HG03460 (cell line): ENCODE data around the gene SH3PXD2A.
A peak's percentile ranks its signal among the peaks of the same experiment; 100 is the strongest.

Experiments used
- ATAC-seq: cut with Tn5 transposase; IDR thresholded peaks from one replicate; pipeline ENCODE4 v1.9.1; 2021; ENCODE audit not compliant: unreplicated experiment

Gene SH3PXD2A, protein sequence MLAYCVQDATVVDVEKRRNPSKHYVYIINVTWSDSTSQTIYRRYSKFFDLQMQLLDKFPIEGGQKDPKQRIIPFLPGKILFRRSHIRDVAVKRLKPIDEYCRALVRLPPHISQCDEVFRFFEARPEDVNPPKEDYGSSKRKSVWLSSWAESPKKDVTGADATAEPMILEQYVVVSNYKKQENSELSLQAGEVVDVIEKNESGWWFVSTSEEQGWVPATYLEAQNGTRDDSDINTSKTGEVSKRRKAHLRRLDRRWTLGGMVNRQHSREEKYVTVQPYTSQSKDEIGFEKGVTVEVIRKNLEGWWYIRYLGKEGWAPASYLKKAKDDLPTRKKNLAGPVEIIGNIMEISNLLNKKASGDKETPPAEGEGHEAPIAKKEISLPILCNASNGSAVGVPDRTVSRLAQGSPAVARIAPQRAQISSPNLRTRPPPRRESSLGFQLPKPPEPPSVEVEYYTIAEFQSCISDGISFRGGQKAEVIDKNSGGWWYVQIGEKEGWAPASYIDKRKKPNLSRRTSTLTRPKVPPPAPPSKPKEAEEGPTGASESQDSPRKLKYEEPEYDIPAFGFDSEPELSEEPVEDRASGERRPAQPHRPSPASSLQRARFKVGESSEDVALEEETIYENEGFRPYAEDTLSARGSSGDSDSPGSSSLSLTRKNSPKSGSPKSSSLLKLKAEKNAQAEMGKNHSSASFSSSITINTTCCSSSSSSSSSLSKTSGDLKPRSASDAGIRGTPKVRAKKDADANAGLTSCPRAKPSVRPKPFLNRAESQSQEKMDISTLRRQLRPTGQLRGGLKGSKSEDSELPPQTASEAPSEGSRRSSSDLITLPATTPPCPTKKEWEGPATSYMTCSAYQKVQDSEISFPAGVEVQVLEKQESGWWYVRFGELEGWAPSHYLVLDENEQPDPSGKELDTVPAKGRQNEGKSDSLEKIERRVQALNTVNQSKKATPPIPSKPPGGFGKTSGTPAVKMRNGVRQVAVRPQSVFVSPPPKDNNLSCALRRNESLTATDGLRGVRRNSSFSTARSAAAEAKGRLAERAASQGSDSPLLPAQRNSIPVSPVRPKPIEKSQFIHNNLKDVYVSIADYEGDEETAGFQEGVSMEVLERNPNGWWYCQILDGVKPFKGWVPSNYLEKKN

DNA sequence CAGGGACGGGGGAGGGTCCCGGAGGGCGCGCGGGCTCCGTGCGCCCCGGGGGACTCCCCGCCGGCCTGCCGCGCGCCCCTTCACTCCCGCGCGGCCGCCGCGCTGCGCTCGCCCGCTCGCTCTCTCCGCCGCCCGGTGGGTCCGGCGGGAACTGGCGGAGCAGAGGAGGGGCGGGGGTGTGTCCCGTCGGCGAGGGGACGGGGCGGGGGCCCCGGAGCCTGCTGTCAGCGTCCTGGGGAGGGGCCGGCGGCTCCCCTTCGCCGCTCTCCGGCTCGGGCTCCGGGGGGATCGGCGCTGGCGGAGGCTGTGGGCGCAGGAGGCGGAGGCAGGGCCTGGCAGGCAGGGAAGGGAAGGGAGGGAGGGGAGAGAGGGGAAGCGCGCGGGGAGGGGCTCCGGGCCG lies at the start of gene SH3PXD2A:
TSS of gene SH3PXD2A (minus strand) at position 153 of the 400 bp plus-strand sequence. CDS start 310 bp downstream, outside the sequence.
- ATAC-seq = no peak

GRCh38 chr10:103901299-103901698 lies 45.9 kb upstream of the SH3PXD2A start:
- ATAC-seq = no peak

DNA sequence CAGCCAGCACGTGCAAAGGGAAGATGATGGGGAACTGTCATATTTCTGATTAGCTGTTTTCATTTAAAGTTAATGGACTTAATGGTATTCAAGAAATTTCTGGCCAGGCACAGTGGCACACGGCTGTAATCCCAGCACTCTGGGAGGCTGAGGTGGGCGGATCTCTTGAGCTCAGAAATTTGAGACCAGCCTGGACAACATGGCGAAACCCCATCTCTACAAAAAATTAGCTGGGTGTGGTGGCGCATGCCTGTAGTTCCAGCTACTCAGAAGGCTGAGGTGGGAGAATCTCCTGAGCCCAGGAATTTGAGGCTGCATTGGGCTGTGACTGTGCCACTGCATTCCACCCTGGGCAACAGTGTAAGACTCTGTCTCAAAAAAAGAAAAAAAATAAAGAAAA lies 43.9 kb upstream of the SH3PXD2A start:
- ATAC-seq = no peak

- no peak for ATAC-seq
Observed at GRCh38 chr10:103897241-103897774, 41.9 kb upstream of the SH3PXD2A start.

DNA sequence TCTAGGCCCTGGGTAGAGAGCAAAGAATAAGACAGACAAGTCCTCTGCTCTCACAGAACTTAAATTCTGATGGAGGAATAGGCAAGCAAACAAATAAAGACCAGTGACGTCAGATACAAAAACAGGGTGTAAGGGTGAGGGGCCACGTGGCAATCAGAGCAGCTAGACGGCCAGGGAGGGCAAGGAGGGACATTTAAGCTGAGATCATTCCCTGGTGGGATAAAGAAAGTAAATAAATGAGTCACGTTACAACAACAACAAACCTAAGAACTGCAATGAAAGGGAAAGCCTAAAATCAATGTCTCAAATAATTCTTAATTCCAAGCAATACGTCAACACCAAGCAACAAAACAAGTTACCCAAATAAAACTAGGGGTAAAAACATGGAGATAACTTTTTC lies 40.8 kb upstream of the SH3PXD2A start:
- no peak for ATAC-seq

DNA sequence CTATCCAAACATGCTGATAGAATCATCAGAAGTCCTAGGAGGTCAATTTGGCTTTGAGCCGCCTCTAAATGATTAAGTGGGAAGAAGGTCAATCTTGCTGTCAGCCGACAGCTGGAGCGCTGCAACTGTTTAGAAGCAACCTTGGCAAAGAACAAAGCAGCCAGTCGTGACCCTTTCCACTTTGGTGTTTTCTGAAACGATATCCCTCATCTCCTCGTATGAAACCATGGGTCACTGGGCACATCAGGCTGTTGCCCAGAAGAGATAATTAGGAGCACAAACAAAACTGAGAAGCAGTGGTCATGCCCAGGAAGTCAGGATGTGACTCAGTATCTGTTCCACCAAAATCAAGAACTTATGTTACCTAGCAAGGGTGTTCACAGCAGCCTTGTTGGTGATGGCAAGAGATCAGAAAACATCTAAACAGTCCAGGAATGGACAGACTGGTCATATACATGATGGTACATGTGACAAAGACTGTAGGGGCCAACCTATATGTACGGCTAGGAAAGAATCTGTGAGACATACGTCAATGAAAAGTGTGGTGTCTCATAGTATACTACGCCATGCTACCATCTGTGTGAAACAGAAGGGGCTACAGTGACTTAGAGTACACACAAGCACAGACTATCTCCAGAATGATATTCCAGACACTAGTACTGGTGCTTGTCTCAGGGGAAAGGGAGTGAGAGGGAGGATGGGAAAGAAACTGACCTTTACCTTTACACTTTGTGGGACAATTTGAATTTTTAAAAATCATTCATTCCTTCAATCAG lies 40.2 kb upstream of the SH3PXD2A start:
- ATAC-seq = no peak

DNA sequence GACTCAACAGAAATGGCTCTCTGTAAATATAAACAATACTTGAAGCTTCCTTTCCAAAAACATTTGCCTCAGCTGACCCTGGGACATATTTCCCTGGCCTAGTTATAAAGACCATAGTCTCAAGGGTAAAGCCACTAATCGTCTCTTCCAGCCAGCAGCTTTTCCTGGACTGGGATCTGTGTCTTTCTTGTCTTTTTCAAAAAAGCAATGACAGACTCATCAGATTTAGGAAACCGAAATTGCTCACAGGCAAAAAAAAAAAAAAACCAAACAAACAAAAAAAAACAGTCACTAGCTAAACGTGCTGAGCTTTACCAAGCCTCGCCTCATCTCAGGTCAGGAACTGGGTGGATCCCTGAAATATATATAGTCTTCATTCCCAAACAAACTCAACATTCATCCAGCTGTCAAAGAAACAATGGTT lies 39.1 kb upstream of the SH3PXD2A start:
- ATAC-seq = no peak

- no peak for ATAC-seq
Observed at GRCh38 chr10:103893817-103894216, 38.4 kb upstream of the SH3PXD2A start.

GRCh38 chr10:103892181-103892580 lies 36.8 kb upstream of the SH3PXD2A start:
- ATAC-seq = no peak

DNA sequence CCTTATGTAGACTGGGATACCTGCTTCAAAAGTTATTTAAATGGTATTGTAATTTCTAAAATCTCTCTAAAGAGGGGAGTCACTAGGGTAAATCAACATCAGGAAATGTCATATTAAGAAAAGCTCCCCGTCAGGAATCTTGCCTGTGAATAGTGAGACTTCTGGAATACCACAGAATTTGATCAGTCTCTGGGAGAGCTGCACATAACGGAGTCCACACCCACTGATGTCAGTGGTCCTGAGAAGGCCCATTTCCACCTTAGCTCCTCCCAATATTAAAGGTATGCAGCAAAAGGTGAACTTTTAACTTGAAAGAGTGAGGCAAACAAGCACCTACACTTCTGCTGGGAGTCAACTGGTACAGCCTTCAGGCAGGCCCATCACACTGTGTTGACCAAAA lies 35.3 kb upstream of the SH3PXD2A start:
- no peak for ATAC-seq

DNA sequence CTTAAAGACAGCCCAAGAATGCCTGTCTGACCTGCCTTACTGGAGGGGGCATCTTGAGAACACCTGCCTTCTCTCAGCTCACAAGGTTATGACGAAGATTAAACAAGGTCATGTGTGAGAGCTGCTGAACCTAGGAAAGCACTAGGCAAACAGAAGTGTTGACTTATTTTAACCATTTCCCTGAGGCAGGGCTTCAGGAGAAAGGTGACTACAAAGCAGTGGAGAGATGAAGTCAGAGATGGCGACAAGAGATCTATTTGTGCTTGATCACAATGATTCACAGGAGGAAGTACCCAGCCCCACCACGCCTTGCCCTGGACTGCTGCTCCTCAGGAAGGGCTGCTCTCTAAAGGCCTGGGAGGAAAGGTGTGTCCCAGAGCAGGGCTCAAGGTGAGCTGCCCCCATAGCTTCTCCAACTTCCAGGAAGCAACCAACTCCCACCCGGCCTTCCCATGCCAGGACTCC lies 34.9 kb upstream of the SH3PXD2A start:
- no peak for ATAC-seq

DNA sequence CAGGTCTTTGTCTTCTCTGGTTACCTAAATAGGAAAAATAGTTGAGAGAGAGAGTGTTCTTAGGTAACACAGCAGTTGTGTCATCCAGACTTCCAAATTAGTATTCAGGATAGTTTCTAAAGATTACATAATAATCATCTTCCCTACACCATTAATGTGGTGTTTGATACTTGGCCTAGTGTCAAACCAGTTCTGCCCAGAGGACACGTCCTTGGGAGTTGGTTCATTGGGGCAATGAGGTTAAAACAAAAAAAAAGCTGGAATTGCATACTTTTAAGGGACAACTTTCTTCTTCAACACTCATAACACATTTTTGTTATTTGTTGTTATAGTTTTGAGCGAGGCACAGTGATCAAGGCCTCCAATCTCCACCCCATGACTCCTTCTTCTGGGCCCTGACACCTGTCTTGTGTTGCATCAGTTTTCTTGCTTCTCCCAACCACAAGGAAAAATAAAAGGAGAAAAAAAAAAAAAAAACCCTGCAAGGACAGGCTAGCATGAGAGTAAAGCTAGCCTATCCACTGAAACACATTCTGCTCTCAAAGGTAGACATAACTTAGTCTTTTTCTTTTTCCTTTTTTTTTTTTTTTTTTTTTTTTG lies 33.8 kb upstream of the SH3PXD2A start:
- ATAC-seq = no peak

- ATAC-seq = peak; percentile 53
Observed at GRCh38 chr10:103888113-103888841, 32.9 kb upstream of the SH3PXD2A start.

DNA sequence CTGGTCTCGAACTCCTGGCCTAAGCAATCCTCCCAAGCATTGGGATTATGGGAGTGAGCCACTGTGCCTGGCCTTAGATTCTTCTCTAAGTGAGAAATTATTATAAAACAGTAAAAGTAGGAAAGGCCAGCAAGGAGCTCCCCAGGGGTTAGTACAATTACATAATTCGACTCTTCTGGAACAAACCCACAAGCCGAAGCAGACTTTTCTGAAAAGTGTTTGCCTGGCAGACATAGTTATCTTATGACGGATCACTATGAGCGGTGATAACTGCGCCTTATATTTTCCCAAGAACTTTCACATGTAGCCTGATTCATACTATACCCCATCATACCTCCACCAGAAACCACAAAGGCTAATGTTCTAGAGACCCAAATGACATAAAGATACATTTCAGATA lies 30.2 kb upstream of the SH3PXD2A start:
- ATAC-seq = no peak

GRCh38 chr10:103884681-103885139 lies 29.3 kb upstream of the SH3PXD2A start:
- ATAC-seq = no peak

- no peak for ATAC-seq
Observed at GRCh38 chr10:103882285-103883007, 27.1 kb upstream of the SH3PXD2A start.

- ATAC-seq = no peak
Observed at GRCh38 chr10:103881416-103882284, 26.3 kb upstream of the SH3PXD2A start.
